ENCODE measurements around the gene PFDN1. TPM values are rescaled to one million over a fixed set of nuclear protein-coding genes. Genes with fewer than 3 reads are reported as not detected.

PFDN1 gene
- total and polyA plus RNA-seq, 9 of the 15 experiments (the other 6 are each of a cell fraction or from before 2014, with no cell fraction given): 45.5 to 215 (median 78.0) TPM

DNA sequence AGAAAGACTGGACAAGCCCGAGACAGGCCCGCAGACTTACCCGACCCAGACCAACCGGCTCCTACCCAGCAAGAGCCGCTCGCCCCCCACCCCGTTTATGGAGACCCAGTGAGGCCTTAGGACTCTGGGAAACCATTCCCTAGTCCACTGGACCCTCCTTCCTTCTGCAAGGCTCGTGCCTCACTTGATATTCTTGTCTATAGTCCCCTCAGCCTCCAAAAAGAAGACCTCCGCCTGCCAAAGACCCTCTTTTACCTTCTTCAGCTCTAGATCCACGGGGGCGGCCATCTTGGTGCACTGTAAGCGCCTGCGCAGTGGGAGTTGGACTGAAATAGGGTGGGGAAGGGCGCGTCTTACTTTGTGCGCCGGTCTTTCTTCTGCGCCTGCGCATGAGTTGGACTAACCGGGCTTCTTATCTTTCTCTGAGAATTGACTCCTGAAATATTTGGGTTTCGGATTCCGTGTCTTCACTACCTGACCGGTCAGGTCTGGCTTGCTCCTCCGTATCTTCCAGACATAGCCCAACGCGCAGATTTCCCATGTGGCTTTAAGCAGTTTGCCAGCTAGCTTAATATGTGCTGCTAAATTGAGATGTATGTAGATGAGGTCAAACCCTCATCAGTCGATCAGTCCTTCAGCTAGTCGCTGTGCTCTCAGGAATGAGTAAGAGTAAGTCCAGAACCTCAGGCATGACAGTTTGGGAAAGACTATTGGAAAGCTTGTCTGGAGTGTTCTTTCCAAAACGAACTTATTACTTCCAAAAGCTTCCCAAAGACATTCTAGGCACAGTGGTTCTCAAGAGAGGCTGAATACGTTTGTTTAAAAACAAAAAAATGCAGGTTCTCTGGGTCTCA is at the start of gene PFDN1 (continued):
- TF ChIP-seq ETS2 (tag; IDR thresholded peaks at IDR 0.05; ENCODE audit: borderline replicate concordance, poor library complexity, severe bottlenecking) (no peak), ZNF316 (IDR thresholded peaks at IDR 0.05) (no peak), ZNF274 (IDR thresholded peaks at IDR 0.05; ENCODE audit: borderline replicate concordance, low read depth, low read length) (no peak), SMAD2 (IDR thresholded peaks at IDR 0.05; ENCODE audit: low read depth, low read length) (no peak), ZNF124 (CRISPR knock-in tag; IDR thresholded peaks at IDR 0.05) (no peak), CBX5 (IDR thresholded peaks at IDR 0.05; ENCODE audit: borderline replicate concordance, low read depth) (no peak), MED1 (CRISPR knock-in tag; IDR thresholded peaks at IDR 0.05; ENCODE audit: borderline replicate concordance) (no peak), PURB (CRISPR knock-in tag; IDR thresholded peaks at IDR 0.05; ENCODE audit: low read depth) (no peak), TARDBP (IDR thresholded peaks at IDR 0.05) (no peak), E2F3 (CRISPR knock-in tag; IDR thresholded peaks at IDR 0.05) (no peak)
- TF ChIP-seq, protein P1, sequence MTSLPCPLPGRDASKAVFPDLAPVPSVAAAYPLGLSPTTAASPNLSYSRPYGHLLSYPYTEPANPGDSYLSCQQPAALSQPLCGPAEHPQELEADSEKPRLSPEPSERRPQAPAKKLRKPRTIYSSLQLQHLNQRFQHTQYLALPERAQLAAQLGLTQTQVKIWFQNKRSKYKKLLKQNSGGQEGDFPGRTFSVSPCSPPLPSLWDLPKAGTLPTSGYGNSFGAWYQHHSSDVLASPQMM (CRISPR knock-in tag; IDR thresholded peaks at IDR 0.05): no peak
- TF ChIP-seq, protein P2, sequence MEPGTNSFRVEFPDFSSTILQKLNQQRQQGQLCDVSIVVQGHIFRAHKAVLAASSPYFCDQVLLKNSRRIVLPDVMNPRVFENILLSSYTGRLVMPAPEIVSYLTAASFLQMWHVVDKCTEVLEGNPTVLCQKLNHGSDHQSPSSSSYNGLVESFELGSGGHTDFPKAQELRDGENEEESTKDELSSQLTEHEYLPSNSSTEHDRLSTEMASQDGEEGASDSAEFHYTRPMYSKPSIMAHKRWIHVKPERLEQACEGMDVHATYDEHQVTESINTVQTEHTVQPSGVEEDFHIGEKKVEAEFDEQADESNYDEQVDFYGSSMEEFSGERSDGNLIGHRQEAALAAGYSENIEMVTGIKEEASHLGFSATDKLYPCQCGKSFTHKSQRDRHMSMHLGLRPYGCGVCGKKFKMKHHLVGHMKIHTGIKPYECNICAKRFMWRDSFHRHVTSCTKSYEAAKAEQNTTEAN (CRISPR knock-in tag; IDR thresholded peaks at IDR 0.05): no peak
- TF ChIP-seq, protein P3, sequence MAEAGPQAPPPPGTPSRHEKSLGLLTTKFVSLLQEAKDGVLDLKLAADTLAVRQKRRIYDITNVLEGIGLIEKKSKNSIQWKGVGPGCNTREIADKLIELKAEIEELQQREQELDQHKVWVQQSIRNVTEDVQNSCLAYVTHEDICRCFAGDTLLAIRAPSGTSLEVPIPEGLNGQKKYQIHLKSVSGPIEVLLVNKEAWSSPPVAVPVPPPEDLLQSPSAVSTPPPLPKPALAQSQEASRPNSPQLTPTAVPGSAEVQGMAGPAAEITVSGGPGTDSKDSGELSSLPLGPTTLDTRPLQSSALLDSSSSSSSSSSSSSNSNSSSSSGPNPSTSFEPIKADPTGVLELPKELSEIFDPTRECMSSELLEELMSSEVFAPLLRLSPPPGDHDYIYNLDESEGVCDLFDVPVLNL (CRISPR knock-in tag; IDR thresholded peaks at IDR 0.05; ENCODE audit: low read depth): no peak
- TF ChIP-seq, protein P4, sequence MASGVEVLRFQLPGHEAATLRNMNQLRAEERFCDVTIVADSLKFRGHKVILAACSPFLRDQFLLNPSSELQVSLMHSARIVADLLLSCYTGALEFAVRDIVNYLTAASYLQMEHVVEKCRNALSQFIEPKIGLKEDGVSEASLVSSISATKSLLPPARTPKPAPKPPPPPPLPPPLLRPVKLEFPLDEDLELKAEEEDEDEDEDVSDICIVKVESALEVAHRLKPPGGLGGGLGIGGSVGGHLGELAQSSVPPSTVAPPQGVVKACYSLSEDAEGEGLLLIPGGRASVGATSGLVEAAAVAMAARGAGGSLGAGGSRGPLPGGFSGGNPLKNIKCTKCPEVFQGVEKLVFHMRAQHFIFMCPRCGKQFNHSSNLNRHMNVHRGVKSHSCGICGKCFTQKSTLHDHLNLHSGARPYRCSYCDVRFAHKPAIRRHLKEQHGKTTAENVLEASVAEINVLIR (CRISPR knock-in tag; IDR thresholded peaks at IDR 0.05): peak; percentile 69
- TF ChIP-seq, protein P5, sequence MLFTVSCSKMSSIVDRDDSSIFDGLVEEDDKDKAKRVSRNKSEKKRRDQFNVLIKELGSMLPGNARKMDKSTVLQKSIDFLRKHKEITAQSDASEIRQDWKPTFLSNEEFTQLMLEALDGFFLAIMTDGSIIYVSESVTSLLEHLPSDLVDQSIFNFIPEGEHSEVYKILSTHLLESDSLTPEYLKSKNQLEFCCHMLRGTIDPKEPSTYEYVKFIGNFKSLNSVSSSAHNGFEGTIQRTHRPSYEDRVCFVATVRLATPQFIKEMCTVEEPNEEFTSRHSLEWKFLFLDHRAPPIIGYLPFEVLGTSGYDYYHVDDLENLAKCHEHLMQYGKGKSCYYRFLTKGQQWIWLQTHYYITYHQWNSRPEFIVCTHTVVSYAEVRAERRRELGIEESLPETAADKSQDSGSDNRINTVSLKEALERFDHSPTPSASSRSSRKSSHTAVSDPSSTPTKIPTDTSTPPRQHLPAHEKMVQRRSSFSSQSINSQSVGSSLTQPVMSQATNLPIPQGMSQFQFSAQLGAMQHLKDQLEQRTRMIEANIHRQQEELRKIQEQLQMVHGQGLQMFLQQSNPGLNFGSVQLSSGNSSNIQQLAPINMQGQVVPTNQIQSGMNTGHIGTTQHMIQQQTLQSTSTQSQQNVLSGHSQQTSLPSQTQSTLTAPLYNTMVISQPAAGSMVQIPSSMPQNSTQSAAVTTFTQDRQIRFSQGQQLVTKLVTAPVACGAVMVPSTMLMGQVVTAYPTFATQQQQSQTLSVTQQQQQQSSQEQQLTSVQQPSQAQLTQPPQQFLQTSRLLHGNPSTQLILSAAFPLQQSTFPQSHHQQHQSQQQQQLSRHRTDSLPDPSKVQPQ (CRISPR knock-in tag; IDR thresholded peaks at IDR 0.05; ENCODE audit: borderline replicate concordance): no peak
- TF ChIP-seq, protein P6, sequence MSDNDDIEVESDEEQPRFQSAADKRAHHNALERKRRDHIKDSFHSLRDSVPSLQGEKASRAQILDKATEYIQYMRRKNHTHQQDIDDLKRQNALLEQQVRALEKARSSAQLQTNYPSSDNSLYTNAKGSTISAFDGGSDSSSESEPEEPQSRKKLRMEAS (CRISPR knock-in tag; IDR thresholded peaks at IDR 0.05): no peak

Measured in K562 (cell line).